Superior temporal gyrus (tissue), 1 donor: Measurements from ENCODE around the gene OR2A5.
"Not testable (repeated sequence)": the region's sequence is repeated elsewhere in the genome, so short reads cannot be mapped to it uniquely, and the experiment has no call there.

Experiments
- DNase-seq: peaks from one replicate; pipeline ENCODE4 v3.0.0-alpha.2; 2016; ENCODE audit errors: extremely low spot score

Gene OR2A5

GRCh38 chr7:144032985-144033709 lies 15.6 kb upstream of the OR2A5 start:
- DNase-seq: no peak

- no peak for DNase-seq
Observed at GRCh38 chr7:144035385-144035784, 13.4 kb upstream of the OR2A5 start.

DNA sequence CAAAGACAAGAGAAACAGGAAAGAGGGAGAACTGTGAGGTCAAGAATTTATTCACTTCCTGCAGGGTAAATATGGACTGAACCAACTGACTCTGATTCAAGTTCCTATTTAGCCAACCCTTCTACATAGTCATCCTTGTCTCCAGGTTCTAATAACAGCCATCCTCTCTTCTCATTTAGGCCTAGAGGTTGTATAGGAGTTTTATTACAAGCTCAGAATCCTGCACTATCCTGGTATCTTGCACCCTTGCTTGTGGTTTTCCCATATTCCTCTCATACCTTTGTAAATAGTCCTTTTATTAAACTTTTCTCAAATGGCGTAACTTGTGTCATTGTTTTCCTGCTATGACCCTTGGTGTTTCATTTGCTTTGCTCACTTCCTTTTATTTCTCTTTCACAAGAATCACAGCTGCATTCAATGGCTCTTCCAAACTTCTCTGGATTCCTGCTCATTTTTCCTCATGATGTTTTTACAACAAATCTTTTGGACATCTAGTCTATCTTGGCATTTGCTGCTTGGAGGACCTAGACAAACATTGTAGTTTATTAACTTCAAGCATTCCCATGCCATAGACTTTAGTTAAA lies 12.4 kb upstream of the OR2A5 start:
- DNase-seq: no peak

DNA sequence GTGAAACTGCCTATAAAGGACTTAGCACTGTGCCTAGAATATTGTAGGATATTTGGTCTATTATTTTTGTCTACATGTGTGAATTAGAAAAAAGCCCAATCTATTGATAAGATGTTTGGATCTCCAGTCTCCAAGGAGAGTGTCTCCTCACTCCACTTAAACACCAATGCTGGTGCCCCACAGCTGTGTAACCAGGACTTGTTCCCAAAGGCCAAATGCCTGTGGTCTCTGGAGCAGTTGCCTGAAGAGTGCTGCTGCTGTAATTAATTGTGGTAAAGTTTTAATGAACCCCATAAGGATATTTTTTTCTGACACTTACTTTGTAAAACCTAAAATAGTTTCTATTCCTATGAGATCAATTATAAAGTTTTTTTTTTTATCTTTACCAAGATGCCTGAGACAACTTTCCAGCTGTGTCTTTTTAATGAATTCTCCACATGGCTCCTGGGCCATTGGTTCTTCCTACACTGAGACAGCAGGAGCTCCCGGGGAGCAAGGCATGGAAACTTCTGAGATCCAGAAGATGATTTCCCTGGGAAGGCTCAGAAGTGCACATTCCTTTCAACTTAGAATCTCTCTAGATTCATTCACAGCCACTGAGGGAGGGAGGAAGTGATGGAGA lies 11.2 kb upstream of the OR2A5 start:
- no peak for DNase-seq

DNA sequence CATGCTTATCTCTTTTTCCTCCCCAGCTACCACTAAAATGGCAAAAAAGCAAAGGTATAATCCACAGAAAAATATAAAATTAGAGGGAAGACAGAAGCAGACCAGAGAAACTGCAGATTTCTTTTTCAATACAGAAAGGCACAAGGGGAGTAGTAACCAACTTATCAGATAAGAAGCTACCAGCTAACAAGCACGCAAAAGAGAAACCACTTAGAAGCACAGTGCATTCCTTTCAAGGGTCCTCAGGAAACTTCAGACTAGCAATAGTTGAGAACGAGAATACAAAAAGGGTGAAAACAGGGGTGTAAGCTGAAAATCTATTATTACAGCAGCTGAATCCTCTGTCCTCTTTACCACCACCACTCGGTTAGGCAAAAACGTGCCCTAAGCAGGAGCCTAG lies 9.9 kb upstream of the OR2A5 start:
- DNase-seq: no peak

GRCh38 chr7:144049491-144049890 lies 743 bp downstream of the OR2A5 start:
- DNase-seq: no peak

- no peak for DNase-seq
Observed at GRCh38 chr7:144050093-144050492, 1.3 kb downstream of the OR2A5 start.

GRCh38 chr7:144050884-144051283 lies 2.1 kb downstream of the OR2A5 start:
- DNase-seq: not testable (repeated sequence)

GRCh38 chr7:144057954-144058353 lies 9.2 kb downstream of the OR2A5 start:
- DNase-seq: no peak

- no peak for DNase-seq
Observed at GRCh38 chr7:144063710-144064109, 15.0 kb downstream of the OR2A5 start.

GRCh38 chr7:144069511-144069910 lies 20.8 kb downstream of the OR2A5 start, which contains the start of gene OR2A25:
TSS of gene OR2A25 (plus strand) at chr7:144069811. CDS start at chr7:144074220, 4,409 bp downstream.
- DNase-seq: no peak

GRCh38 chr7:144069953-144070352 lies 21.2 kb downstream of the OR2A5 start:
- no peak for DNase-seq

GRCh38 chr7:144074374-144074773 lies 25.6 kb downstream of the OR2A5 start:
- no peak for DNase-seq

DNA sequence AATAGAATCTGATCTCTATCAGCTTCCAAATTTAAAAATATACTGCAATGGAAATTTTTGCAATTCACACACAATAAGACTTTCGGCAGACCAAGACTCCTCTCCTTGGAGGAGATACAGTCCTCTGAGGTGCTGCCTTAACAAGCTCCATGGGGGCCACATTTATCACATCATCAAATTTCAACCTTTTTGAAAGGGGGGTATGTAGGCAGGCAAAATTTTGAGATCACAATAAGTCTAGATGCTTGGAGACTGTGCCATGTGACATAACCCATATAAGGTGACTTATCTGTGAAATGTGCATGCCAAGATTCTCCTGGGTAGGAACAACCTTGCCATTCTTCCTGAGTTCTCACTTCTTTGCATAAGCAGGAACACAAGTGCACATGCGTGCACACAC lies 37.2 kb downstream of the OR2A5 start, which contains the start of gene OR2A12:
OR2A12 (plus strand) TSS at position 301 of the 400 bp plus-strand sequence. CDS start 8,830 bp downstream, outside the sequence.
- DNase-seq: no peak

DNA sequence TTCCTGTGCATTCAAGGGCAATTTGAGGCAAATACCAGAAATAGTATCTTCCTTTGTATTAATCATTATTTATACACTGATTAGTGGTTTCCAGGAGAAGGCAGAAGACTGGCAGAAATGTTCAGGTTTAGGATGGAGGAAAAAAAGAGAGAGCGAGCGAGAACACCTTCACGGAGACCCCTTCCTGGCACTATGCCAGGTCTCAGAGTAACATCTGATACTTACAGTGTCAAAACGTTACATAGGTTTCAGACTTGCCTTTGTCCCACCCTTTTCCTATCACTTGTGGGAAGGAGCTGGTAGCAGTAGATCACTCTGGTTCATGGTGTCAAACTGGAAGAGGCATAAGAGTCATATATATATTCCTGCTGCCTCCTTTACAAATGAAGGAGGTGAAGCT lies 38.0 kb downstream of the OR2A5 start:
- DNase-seq: no peak

DNA sequence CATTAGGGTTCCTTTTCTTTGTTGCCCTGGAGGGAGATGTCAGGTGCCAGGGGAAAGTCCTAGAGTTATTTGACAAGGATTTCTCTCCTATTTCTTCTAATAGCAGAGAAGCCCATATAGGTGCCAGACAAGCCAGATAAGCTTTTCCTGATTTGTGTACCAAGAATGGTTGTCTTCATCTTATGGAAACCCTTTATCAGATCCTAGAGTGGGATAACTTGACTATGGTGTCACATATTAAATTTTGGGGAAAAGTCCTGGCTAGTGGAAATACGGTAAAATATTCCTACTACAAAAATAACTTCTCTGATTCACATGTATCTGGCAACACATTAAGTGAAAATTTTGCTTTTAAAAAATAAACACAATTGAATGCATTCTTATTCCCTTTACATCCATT lies 38.5 kb downstream of the OR2A5 start:
- no peak for DNase-seq

- DNase-seq: no peak
Observed at GRCh38 chr7:144090667-144091066, 41.9 kb downstream of the OR2A5 start.

- DNase-seq: no peak
Observed at GRCh38 chr7:144098776-144099175, 50.0 kb downstream of the OR2A5 start.

DNA sequence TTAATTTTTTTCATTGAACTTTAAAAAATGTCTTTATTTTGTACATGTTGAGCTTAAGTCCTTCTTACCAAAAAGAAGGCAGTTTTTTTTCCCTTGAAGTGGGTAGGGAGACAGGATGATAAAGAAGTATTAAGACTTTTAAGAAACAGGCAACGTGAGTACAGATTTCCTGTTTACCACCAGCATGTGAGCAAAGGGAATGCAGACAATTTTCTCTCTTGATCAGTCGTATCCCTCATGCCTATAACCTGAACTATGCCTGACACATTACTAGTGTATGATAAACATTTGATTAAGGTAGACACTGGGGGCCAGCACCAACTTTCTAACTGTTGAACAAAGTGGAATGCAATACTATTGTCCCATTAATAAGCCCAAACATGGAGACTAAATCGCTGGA lies 51.9 kb downstream of the OR2A5 start:
- no peak for DNase-seq

DNA sequence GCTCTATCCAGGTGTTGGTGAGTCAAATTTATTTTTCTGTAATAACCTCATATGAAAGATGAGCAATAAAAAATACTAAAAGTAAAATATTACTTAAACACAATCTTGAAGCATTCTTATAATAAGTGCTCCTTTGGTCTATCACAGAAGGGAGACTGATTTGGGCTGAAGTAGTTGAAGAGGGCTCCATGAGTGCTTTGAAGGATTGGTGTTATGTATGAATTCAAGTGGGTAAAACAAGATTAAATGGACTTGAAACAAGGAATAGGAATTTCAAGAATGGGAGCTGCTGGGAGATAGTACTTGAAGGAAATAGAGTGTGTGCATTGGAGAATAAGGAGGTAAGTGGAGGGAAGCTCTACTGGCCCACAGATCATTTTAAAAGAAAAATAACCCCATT lies 53.3 kb downstream of the OR2A5 start:
- no peak for DNase-seq

- no peak for DNase-seq
Observed at GRCh38 chr7:144105211-144105610, 56.5 kb downstream of the OR2A5 start.
